Stimulated activated CD4-positive, alpha-beta T cell treated with anti-CD3 and anti-CD28 coated beads, Interleukin-2, amount 100 ng/mL, for 24 hours (primary cell): ENCODE measurements around the gene CARD14.

Source experiments
- DNase-seq, 2 donors: peaks; one replicate each; pipeline ENCODE4 v3.0.0-alpha.2; 2020

Gene CARD14

GRCh38 chr17:80169784-80170500 lies at the start of gene CARD14:
TSS of gene CARD14 (plus strand) at chr17:80170030. CDS start at chr17:80181439, 11,409 bp downstream.
- DNase-seq = no peak

GRCh38 chr17:80122026-80122575 lies 47.7 kb upstream of the CARD14 start:
- no peak for DNase-seq

GRCh38 chr17:80122926-80123505 lies 46.8 kb upstream of the CARD14 start:
- no peak for DNase-seq

- DNase-seq = no peak
Observed at GRCh38 chr17:80123791-80124190, 46.0 kb upstream of the CARD14 start.

- no peak for DNase-seq
Observed at GRCh38 chr17:80124351-80124981, 45.4 kb upstream of the CARD14 start.

GRCh38 chr17:80125656-80126448 lies 44.0 kb upstream of the CARD14 start:
- no peak for DNase-seq

GRCh38 chr17:80126449-80126715 lies 43.4 kb upstream of the CARD14 start:
- no peak for DNase-seq

GRCh38 chr17:80129006-80129565 lies 40.7 kb upstream of the CARD14 start:
- DNase-seq = no peak

GRCh38 chr17:80130992-80131391 lies 38.8 kb upstream of the CARD14 start:
- no peak for DNase-seq

GRCh38 chr17:80132906-80133625 lies 36.8 kb upstream of the CARD14 start:
- no peak for DNase-seq

GRCh38 chr17:80133626-80133970 lies 36.2 kb upstream of the CARD14 start:
- DNase-seq = no peak

GRCh38 chr17:80137131-80137530 lies 32.7 kb upstream of the CARD14 start:
- no peak for DNase-seq

- DNase-seq = no peak
Observed at GRCh38 chr17:80138856-80139426, 30.9 kb upstream of the CARD14 start.

- no peak for DNase-seq
Observed at GRCh38 chr17:80141463-80142165, 28.2 kb upstream of the CARD14 start.

GRCh38 chr17:80142929-80143328 lies 26.9 kb upstream of the CARD14 start:
- no peak for DNase-seq

- no peak for DNase-seq
Observed at GRCh38 chr17:80145076-80146075, 24.5 kb upstream of the CARD14 start.

GRCh38 chr17:80146121-80147034 lies 23.5 kb upstream of the CARD14 start:
- peak; percentile 25 to 26 for DNase-seq

- peak; percentile 96 to 97 for DNase-seq
Observed at GRCh38 chr17:80147035-80147822, 22.6 kb upstream of the CARD14 start, which contains the start of gene EIF4A3. TSS of gene EIF4A3 (minus strand) at chr17:80147128. CDS start at chr17:80146961, 167 bp downstream.
